SK-N-SH treated with all-trans-retinoic acid at 6 μM for 48 hours (cell line): ENCODE results near the gene CRIP2.

Experiments
- ATAC-seq: fragments of 200-7000 bp; cut with Tn5 transposase; 3 replicates; pipeline ENCODE4 v1.9.1; 2020; ENCODE audit warnings: mild to moderate bottlenecking, moderate library complexity
- ARNTL ChIP-seq: fragments of 450-650 bp; formaldehyde crosslinking; IDR thresholded peaks from 2 replicates; pipeline ENCODE4 v1.5.0; 2020; ENCODE audit warnings: low read depth, mild to moderate bottlenecking, moderate library complexity, borderline replicate concordance
- BACH2 ChIP-seq: fragments of 250-450 bp; sonication (Bioruptor Pico); IDR thresholded peaks from 2 replicates; pipeline ENCODE4 v1.9.0; 2021; ENCODE audit warnings: mild to moderate bottlenecking, borderline replicate concordance
- GLIS3 ChIP-seq: fragments of 250-450 bp; sonication (Bioruptor Pico); IDR thresholded peaks from 2 replicates; pipeline ENCODE4 v1.5.0; 2020; ENCODE audit warnings: mild to moderate bottlenecking, moderate library complexity
- ISL1 ChIP-seq: fragments of 250-450 bp; sonication (Bioruptor Pico); IDR thresholded peaks from 2 replicates; pipeline ENCODE4 v2.1.2; 2022; ENCODE audit warnings: mild to moderate bottlenecking, moderate library complexity
- OSR1 ChIP-seq: fragments of 250-450 bp; sonication (Bioruptor Pico); IDR thresholded peaks from 2 replicates; pipeline ENCODE4 v1.8.0; 2022; ENCODE audit warnings: moderate library complexity, mild to moderate bottlenecking, inconsistent platforms
- PPARA ChIP-seq: fragments of 250-450 bp; sonication (Bioruptor Pico); IDR thresholded peaks from 2 replicates; pipeline ENCODE4 v1.5.0; 2020; ENCODE audit warnings: mild to moderate bottlenecking, borderline replicate concordance
- SNAI2 ChIP-seq: fragments of 250-450 bp; sonication (Bioruptor Pico); IDR thresholded peaks from 2 replicates; pipeline ENCODE4 v1.5.0; 2020; ENCODE audit warnings: mild to moderate bottlenecking, moderate library complexity
- ZC3H10 ChIP-seq: fragments of 250-450 bp; sonication (Bioruptor Pico); IDR thresholded peaks from 2 replicates; pipeline ENCODE4 v1.5.1; 2021; ENCODE audit warnings: mild to moderate bottlenecking, moderate library complexity
- ZFP3 ChIP-seq: fragments of 250-450 bp; sonication (Bioruptor Pico); IDR thresholded peaks from 2 replicates; pipeline ENCODE4 v1.5.0; 2020; ENCODE audit warnings: mild to moderate bottlenecking, moderate library complexity
- ZFP30 ChIP-seq: fragments of 450-650 bp; formaldehyde crosslinking; IDR thresholded peaks from 2 replicates; pipeline ENCODE4 v1.5.0; 2022; ENCODE audit warnings: mild to moderate bottlenecking, moderate library complexity
- ZNF565 ChIP-seq: fragments of 450-650 bp; formaldehyde crosslinking; conservative IDR thresholded peaks from 2 replicates; pipeline ENCODE4 v1.5.0; 2020; ENCODE audit warnings: low read depth, mild to moderate bottlenecking, moderate library complexity
- ZNF70 ChIP-seq: fragments of 450-650 bp; formaldehyde crosslinking; IDR thresholded peaks from 2 replicates; pipeline ENCODE4 v1.5.0; 2020; ENCODE audit warnings: mild to moderate bottlenecking, moderate library complexity
- TF ChIP-seq, protein P1 (sequence below): fragments of 250-450 bp; sonication (Bioruptor Pico); IDR thresholded peaks from 2 replicates; pipeline ENCODE4 v1.5.0; 2020; ENCODE audit warnings: mild to moderate bottlenecking, moderate library complexity
- TF ChIP-seq, protein P2 (sequence below): fragments of 250-450 bp; sonication (Bioruptor Pico); IDR thresholded peaks from 2 replicates; pipeline ENCODE4 v1.5.1; 2021; ENCODE audit warnings: mild to moderate bottlenecking, moderate library complexity
- TF ChIP-seq, protein P3 (sequence below): fragments of 250-450 bp; sonication (Bioruptor Pico); IDR thresholded peaks from 2 replicates; pipeline ENCODE4 v1.5.1; 2020; ENCODE audit warnings: low read depth, mild to moderate bottlenecking, moderate library complexity
- TF ChIP-seq, protein P4 (sequence below): fragments of 250-450 bp; sonication (Bioruptor Pico); IDR thresholded peaks from 2 replicates; pipeline ENCODE4 v1.8.0; 2021; ENCODE audit warnings: low read depth, mild to moderate bottlenecking, moderate library complexity, borderline replicate concordance
- TF ChIP-seq, protein P5 (sequence below): fragments of 250-450 bp; sonication (Bioruptor Pico); IDR thresholded peaks from 2 replicates; pipeline ENCODE4 v1.8.0; 2020; ENCODE audit warnings: mild to moderate bottlenecking, moderate library complexity, borderline replicate concordance

Gene CRIP2

DNA sequence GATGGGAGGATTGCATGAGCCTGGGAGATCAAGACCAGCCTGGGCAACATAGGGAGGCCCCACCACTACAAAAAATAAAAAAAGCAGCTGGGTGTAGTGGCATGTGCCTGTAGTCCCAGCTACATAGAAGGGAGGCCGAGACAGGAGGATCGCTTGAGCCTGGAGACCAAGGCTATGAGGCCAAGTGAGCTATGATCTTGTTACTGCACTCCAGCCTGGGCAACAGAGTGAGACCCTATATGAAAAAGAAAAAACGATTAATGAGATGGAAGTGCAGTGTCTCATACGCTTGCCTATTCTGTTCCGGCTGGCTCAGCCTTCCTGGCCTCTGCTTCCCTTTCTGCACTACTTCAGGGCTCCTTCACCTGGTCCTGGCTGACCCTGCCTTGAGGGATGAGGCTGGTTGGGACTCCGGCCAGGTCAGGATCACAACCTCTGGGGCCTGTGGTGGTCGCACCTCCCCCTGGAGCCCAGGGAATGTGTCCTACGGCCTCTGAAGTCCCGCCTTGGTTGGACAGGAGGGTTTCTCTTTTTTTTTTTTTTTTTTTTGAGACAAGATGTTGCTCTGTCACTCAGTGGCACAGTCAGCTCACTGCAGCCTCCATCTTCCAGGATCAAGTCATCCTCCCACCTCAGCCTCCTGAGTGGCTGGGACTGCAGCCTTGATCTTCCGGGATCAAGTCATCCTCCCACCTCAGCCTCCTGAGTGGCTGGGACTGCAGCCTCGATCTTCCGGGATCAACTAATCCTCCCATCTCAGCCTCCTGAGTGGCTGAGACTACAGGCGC, 27.1 kb downstream of the CRIP2 start (continued):
- TF ChIP-seq ZFP3 (CRISPR knock-in tag): no peak
- TF ChIP-seq SNAI2 (CRISPR knock-in tag): no peak
- TF ChIP-seq BACH2: no peak
- no peak for TF ChIP-seq ARNTL (CRISPR knock-in tag)
- TF ChIP-seq, protein P1, sequence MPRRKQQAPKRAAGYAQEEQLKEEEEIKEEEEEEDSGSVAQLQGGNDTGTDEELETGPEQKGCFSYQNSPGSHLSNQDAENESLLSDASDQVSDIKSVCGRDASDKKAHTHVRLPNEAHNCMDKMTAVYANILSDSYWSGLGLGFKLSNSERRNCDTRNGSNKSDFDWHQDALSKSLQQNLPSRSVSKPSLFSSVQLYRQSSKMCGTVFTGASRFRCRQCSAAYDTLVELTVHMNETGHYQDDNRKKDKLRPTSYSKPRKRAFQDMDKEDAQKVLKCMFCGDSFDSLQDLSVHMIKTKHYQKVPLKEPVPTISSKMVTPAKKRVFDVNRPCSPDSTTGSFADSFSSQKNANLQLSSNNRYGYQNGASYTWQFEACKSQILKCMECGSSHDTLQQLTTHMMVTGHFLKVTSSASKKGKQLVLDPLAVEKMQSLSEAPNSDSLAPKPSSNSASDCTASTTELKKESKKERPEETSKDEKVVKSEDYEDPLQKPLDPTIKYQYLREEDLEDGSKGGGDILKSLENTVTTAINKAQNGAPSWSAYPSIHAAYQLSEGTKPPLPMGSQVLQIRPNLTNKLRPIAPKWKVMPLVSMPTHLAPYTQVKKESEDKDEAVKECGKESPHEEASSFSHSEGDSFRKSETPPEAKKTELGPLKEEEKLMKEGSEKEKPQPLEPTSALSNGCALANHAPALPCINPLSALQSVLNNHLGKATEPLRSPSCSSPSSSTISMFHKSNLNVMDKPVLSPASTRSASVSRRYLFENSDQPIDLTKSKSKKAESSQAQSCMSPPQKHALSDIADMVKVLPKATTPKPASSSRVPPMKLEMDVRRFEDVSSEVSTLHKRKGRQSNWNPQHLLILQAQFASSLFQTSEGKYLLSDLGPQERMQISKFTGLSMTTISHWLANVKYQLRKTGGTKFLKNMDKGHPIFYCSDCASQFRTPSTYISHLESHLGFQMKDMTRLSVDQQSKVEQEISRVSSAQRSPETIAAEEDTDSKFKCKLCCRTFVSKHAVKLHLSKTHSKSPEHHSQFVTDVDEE (CRISPR knock-in tag): no peak
- no peak for TF ChIP-seq ZNF70
- TF ChIP-seq, protein P2, sequence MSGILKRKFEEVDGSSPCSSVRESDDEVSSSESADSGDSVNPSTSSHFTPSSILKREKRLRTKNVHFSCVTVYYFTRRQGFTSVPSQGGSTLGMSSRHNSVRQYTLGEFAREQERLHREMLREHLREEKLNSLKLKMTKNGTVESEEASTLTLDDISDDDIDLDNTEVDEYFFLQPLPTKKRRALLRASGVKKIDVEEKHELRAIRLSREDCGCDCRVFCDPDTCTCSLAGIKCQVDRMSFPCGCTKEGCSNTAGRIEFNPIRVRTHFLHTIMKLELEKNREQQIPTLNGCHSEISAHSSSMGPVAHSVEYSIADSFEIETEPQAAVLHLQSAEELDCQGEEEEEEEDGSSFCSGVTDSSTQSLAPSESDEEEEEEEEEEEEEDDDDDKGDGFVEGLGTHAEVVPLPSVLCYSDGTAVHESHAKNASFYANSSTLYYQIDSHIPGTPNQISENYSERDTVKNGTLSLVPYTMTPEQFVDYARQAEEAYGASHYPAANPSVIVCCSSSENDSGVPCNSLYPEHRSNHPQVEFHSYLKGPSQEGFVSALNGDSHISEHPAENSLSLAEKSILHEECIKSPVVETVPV (CRISPR knock-in tag): no peak

DNA sequence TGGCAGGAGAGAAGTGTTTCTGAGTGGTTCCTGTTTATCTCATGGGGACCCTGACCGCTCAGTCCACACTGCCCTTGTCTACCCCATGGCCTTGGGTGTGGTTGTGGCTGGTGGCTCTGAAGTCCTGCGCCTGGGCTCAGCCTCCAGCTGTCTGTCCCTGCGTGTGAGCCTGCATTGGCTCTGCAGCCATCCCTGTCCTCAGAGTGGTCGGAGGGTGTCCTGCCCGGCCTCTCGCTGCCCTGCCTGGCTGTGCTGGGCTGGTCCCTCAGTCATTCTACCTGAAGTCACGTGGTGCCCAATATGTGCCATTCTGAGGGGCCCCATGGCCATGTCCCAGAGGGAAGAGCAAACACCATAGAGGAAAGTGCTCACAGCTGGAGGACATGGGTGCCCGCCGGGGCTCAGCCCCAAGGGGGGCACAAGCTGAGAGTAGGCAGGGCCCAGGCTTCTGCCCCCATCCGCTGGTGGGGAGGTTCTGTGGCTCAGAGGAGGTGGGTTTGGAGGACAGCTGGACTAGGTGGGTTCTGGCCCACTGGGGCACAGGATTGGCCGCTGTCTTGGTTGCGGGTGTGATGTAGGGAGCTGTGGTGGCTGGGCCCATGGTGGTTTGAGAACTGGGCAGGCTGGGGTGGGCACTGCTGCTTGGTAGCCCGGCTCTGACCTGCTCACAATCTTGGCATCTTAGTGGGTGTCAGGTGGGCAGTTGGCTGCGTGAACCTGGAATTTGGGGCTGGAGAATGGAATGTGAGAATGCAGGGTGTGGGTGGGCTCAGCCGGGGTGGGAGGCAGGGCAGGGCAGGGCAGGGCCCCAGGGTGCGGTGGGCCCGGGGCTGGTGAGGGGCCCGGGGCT, 28.1 kb downstream of the CRIP2 start:
- TF ChIP-seq OSR1 (CRISPR knock-in tag): no peak
- TF ChIP-seq, protein P2 (CRISPR knock-in tag): no peak
- TF ChIP-seq, protein P1 (CRISPR knock-in tag): no peak
- no peak for TF ChIP-seq ZFP30 (CRISPR knock-in tag)
- TF ChIP-seq, protein P3, sequence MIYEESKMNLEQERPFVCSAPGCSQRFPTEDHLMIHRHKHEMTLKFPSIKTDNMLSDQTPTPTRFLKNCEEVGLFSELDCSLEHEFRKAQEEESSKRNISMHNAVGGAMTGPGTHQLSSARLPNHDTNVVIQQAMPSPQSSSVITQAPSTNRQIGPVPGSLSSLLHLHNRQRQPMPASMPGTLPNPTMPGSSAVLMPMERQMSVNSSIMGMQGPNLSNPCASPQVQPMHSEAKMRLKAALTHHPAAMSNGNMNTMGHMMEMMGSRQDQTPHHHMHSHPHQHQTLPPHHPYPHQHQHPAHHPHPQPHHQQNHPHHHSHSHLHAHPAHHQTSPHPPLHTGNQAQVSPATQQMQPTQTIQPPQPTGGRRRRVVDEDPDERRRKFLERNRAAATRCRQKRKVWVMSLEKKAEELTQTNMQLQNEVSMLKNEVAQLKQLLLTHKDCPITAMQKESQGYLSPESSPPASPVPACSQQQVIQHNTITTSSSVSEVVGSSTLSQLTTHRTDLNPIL: no peak
- no peak for TF ChIP-seq PPARA
- TF ChIP-seq GLIS3 (CRISPR knock-in tag): no peak
- TF ChIP-seq, protein P4, sequence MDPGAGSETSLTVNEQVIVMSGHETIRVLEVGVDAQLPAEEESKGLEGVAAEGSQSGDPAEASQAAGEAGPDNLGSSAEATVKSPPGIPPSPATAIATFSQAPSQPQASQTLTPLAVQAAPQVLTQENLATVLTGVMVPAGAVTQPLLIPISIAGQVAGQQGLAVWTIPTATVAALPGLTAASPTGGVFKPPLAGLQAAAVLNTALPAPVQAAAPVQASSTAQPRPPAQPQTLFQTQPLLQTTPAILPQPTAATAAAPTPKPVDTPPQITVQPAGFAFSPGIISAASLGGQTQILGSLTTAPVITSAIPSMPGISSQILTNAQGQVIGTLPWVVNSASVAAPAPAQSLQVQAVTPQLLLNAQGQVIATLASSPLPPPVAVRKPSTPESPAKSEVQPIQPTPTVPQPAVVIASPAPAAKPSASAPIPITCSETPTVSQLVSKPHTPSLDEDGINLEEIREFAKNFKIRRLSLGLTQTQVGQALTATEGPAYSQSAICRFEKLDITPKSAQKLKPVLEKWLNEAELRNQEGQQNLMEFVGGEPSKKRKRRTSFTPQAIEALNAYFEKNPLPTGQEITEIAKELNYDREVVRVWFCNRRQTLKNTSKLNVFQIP: no peak
- TF ChIP-seq ZC3H10 (CRISPR knock-in tag): no peak
- TF ChIP-seq ISL1: no peak
- TF ChIP-seq ZNF565: no peak
- no peak for TF ChIP-seq SNAI2 (CRISPR knock-in tag)
- TF ChIP-seq, protein P5, sequence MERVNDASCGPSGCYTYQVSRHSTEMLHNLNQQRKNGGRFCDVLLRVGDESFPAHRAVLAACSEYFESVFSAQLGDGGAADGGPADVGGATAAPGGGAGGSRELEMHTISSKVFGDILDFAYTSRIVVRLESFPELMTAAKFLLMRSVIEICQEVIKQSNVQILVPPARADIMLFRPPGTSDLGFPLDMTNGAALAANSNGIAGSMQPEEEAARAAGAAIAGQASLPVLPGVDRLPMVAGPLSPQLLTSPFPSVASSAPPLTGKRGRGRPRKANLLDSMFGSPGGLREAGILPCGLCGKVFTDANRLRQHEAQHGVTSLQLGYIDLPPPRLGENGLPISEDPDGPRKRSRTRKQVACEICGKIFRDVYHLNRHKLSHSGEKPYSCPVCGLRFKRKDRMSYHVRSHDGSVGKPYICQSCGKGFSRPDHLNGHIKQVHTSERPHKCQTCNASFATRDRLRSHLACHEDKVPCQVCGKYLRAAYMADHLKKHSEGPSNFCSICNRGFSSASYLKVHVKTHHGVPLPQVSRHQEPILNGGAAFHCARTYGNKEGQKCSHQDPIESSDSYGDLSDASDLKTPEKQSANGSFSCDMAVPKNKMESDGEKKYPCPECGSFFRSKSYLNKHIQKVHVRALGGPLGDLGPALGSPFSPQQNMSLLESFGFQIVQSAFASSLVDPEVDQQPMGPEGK (CRISPR knock-in tag): no peak
- TF ChIP-seq, all 23 proteins: peak for 0
- no peak; the same call in 1 of the 3 replicates for ATAC-seq
